Liver (tissue), 9 donors: ENCODE measurements around the gene CILP. TPM values are rescaled to one million over a fixed set of nuclear protein-coding genes. Genes with fewer than 3 reads are reported as not detected.

ENCODE experiments used
- DNase-seq: peaks from one replicate; pipeline ENCODE4 v3.0.0-alpha.2; 2017; ENCODE audit warnings: low spot score
- H3K27ac ChIP-seq, 2 donors: one replicate each; pipeline ENCODE4 v1.7.0; 2013; ENCODE audit warnings: inconsistent platforms in 2 of 2, low read length in 2 of 2, control low read depth in 1 of 2, low read depth in 1 of 2, mild to moderate bottlenecking in 1 of 2
- H3K27me3 ChIP-seq, 4 donors: one replicate each; pipeline versions ENCODE4 v1.6.1 to v1.7.0; 2013; ENCODE audit warnings: low read length in 3 of 4, inconsistent platforms in 1 of 4, mild to moderate bottlenecking in 1 of 4, moderate library complexity in 1 of 4; ENCODE audit not compliant: control insufficient read depth in 4 of 4, insufficient read depth in 4 of 4
- H3K36me3 ChIP-seq, 4 donors: one replicate each; pipeline versions ENCODE4 v1.6.1 to v1.7.0; 2013; ENCODE audit warnings: low read length in 3 of 4, mild to moderate bottlenecking in 3 of 4, low read depth in 1 of 4, moderate library complexity in 1 of 4; ENCODE audit not compliant: control insufficient read depth in 4 of 4, insufficient read depth in 3 of 4
- H3K4me1 ChIP-seq, 4 donors: one replicate each; pipeline versions ENCODE4 v1.6.1 to v1.7.0; 2013; ENCODE audit warnings: low read length in 3 of 4, mild to moderate bottlenecking in 3 of 4, moderate library complexity in 1 of 4; ENCODE audit not compliant: control insufficient read depth in 4 of 4, insufficient read depth in 4 of 4
- H3K4me3 ChIP-seq, 3 donors: one replicate each; pipeline versions ENCODE4 v1.6.1 to v1.7.0; 2013; ENCODE audit warnings: low read length in 3 of 3, control low read depth in 1 of 3, low read depth in 1 of 3, mild to moderate bottlenecking in 1 of 3
- H3K9ac ChIP-seq, 2 donors: one replicate each; pipeline ENCODE4 v1.7.0; 2013; ENCODE audit warnings: low read length in 2 of 2, mild to moderate bottlenecking in 2 of 2, moderate library complexity in 2 of 2, control low read depth in 1 of 2, low read depth in 1 of 2
- H3K9me3 ChIP-seq, 4 donors: one replicate each; pipeline versions ENCODE4 v1.6.1 to v1.7.0; 2013; ENCODE audit warnings: low read length in 3 of 4; ENCODE audit not compliant: control insufficient read depth in 4 of 4
- EGR1 ChIP-seq, 2 donors: IDR thresholded peaks; 2 replicates each; pipeline ENCODE4 v1.6.1; 2016 to 2018; ENCODE audit warnings: antibody characterized with exemption in 2 of 2, low read depth in 2 of 2
- FOXA1 ChIP-seq: IDR thresholded peaks from 2 replicates; pipeline ENCODE4 v1.6.1; 2016; ENCODE audit warnings: antibody characterized with exemption
- FOXA2 ChIP-seq: IDR thresholded peaks from 2 replicates; pipeline ENCODE4 v1.6.1; 2016; ENCODE audit warnings: antibody characterized with exemption
- GABPA ChIP-seq, 2 donors: IDR thresholded peaks in 1 of 2; conservative IDR thresholded peaks in 1 of 2; 2 replicates each; pipeline ENCODE4 v1.6.1; 2016; ENCODE audit warnings: antibody characterized with exemption in 2 of 2, mild to moderate bottlenecking in 1 of 2, moderate library complexity in 1 of 2
- HNF4A ChIP-seq, 2 donors: conservative IDR thresholded peaks; 2 replicates each; pipeline ENCODE4 v1.6.1; 2016; ENCODE audit warnings: antibody characterized with exemption in 2 of 2, mild to moderate bottlenecking in 2 of 2
- HNF4G ChIP-seq: IDR thresholded peaks from 2 replicates; pipeline ENCODE4 v1.6.1; 2016; ENCODE audit warnings: antibody characterized with exemption
- JUND ChIP-seq, 2 donors: IDR thresholded peaks; 2 replicates each; pipeline ENCODE4 v1.6.1; 2016; ENCODE audit warnings: antibody characterized with exemption in 2 of 2
- NR2F2 ChIP-seq: IDR thresholded peaks from 2 replicates; pipeline ENCODE4 v1.6.1; 2016; ENCODE audit warnings: antibody characterized with exemption
- RXRA ChIP-seq, 2 donors: IDR thresholded peaks; 2 replicates each; pipeline ENCODE4 v1.6.1; 2017 to 2018; ENCODE audit warnings: antibody characterized with exemption in 2 of 2, mild to moderate bottlenecking in 1 of 2
- SP1 ChIP-seq: IDR thresholded peaks from 2 replicates; pipeline ENCODE4 v1.6.1; 2018; ENCODE audit warnings: antibody characterized with exemption, mild to moderate bottlenecking
- TAF1 ChIP-seq: conservative IDR thresholded peaks from 2 replicates; pipeline ENCODE4 v1.6.1; 2016; ENCODE audit warnings: antibody characterized with exemption, mild to moderate bottlenecking
- YY1 ChIP-seq: IDR thresholded peaks from 2 replicates; pipeline ENCODE4 v1.6.1; 2016; ENCODE audit warnings: antibody characterized with exemption, mild to moderate bottlenecking
- WGBS: extraction: QIAGEN DNeasy Blood & Tissue Kit; methylation state at CpG from one replicate; pipeline ENCODE4 v1.1.7; 2013; 5-methylcytosine and 5-hydroxymethylcytosine counted together
- polyA plus RNA-seq, 2 donors: library from polyadenylated mRNA; stranded (reverse) in 1 of 2; unstranded in 1 of 2; fragments of 200-250 nt in 1 of 2; fragments of >200 nt in 1 of 2; fragmentation: Nextera tagmentation in 1 of 2; extraction: Ambion mirVana in 1 of 2; gene quantifications; one replicate each; pipeline versions ENCODE4 v1.2.1 to v1.2.3, GENCODE V29; 2013 to 2015
- total RNA-seq, 2 donors: library from RNA; depleted of rRNA; stranded (reverse); fragments of >200 nt; gene quantifications; one replicate each; pipeline ENCODE4 v1.2.3, GENCODE V29; 2014
- TF ChIP-seq, protein P1 (sequence below): IDR thresholded peaks from 2 replicates; pipeline ENCODE4 v1.6.1; 2016; ENCODE audit warnings: antibody characterized with exemption
- TF ChIP-seq, protein P2 (sequence below): fragments of 150-350 bp; IDR thresholded peaks from 2 replicates; pipeline ENCODE4 v1.5.1; 2017; ENCODE audit warnings: improper control_type of control experiment, low read depth, low read length; ENCODE audit not compliant: missing input control
- TF ChIP-seq, protein P3 (sequence below): IDR thresholded peaks from 2 replicates; pipeline ENCODE4 v1.6.1; 2016; ENCODE audit warnings: antibody characterized with exemption
- TF ChIP-seq, protein P4 (sequence below): IDR thresholded peaks from 2 replicates; pipeline ENCODE4 v1.6.1; 2016; ENCODE audit warnings: antibody characterized with exemption, mild to moderate bottlenecking
- TF ChIP-seq, protein P5 (sequence below): IDR thresholded peaks from 2 replicates; pipeline ENCODE4 v1.6.1; 2016; ENCODE audit warnings: antibody characterized with exemption
- donor health status: healthy.
- donor health status: healthy.
- donor health status: healthy.
- donor health status: healthy.
- donor health status: healthy.

Gene CILP
- total and polyA plus RNA-seq, 4 donors: 0.28 to 2.6 (median 0.44) TPM

DNA sequence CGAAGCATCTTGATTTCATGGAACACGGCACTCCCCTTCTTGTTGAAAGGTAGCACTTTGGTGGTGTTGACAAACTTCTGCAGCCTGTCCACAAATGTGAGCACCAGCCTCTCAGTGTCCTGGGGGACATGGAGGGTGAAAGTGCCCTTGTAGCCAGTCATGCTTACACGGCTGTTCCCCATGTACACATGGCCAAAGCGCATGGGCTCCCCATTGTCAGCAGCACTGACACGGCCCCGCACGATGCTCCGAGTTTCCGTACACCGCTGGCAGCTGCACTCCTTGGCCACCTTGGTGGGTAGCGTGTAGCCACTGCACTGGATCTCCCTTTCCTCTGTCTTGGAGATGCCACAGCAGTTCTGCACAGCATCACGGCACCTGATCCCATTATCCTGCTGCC, 12.7 kb downstream of the CILP start:
- Histone ChIP-seq H3K27me3 (no peaks in the 10 kb centered on the region), H3K4me1 (no peaks in the 10 kb centered on the region), H3K27ac (no peak overlapping the region), H3K9ac (no peak overlapping the region), H3K9me3 (no peaks in the 10 kb centered on the region), H3K4me3 (no peak overlapping the region), H3K36me3 (no peaks in the 10 kb centered on the region)
- no peak for DNase-seq
- 95% methylated on average over 12 of the region's 12 CpGs for WGBS
- TF ChIP-seq, protein P1, sequence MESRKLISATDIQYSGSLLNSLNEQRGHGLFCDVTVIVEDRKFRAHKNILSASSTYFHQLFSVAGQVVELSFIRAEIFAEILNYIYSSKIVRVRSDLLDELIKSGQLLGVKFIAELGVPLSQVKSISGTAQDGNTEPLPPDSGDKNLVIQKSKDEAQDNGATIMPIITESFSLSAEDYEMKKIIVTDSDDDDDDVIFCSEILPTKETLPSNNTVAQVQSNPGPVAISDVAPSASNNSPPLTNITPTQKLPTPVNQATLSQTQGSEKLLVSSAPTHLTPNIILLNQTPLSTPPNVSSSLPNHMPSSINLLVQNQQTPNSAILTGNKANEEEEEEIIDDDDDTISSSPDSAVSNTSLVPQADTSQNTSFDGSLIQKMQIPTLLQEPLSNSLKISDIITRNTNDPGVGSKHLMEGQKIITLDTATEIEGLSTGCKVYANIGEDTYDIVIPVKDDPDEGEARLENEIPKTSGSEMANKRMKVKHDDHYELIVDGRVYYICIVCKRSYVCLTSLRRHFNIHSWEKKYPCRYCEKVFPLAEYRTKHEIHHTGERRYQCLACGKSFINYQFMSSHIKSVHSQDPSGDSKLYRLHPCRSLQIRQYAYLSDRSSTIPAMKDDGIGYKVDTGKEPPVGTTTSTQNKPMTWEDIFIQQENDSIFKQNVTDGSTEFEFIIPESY: no peak
- TF ChIP-seq, protein P2, sequence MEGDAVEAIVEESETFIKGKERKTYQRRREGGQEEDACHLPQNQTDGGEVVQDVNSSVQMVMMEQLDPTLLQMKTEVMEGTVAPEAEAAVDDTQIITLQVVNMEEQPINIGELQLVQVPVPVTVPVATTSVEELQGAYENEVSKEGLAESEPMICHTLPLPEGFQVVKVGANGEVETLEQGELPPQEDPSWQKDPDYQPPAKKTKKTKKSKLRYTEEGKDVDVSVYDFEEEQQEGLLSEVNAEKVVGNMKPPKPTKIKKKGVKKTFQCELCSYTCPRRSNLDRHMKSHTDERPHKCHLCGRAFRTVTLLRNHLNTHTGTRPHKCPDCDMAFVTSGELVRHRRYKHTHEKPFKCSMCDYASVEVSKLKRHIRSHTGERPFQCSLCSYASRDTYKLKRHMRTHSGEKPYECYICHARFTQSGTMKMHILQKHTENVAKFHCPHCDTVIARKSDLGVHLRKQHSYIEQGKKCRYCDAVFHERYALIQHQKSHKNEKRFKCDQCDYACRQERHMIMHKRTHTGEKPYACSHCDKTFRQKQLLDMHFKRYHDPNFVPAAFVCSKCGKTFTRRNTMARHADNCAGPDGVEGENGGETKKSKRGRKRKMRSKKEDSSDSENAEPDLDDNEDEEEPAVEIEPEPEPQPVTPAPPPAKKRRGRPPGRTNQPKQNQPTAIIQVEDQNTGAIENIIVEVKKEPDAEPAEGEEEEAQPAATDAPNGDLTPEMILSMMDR: no peak
- TF ChIP-seq, protein P3, sequence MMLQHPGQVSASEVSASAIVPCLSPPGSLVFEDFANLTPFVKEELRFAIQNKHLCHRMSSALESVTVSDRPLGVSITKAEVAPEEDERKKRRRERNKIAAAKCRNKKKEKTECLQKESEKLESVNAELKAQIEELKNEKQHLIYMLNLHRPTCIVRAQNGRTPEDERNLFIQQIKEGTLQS: no peak
- TF ChIP-seq SP1: no peak
- TF ChIP-seq, protein P4, sequence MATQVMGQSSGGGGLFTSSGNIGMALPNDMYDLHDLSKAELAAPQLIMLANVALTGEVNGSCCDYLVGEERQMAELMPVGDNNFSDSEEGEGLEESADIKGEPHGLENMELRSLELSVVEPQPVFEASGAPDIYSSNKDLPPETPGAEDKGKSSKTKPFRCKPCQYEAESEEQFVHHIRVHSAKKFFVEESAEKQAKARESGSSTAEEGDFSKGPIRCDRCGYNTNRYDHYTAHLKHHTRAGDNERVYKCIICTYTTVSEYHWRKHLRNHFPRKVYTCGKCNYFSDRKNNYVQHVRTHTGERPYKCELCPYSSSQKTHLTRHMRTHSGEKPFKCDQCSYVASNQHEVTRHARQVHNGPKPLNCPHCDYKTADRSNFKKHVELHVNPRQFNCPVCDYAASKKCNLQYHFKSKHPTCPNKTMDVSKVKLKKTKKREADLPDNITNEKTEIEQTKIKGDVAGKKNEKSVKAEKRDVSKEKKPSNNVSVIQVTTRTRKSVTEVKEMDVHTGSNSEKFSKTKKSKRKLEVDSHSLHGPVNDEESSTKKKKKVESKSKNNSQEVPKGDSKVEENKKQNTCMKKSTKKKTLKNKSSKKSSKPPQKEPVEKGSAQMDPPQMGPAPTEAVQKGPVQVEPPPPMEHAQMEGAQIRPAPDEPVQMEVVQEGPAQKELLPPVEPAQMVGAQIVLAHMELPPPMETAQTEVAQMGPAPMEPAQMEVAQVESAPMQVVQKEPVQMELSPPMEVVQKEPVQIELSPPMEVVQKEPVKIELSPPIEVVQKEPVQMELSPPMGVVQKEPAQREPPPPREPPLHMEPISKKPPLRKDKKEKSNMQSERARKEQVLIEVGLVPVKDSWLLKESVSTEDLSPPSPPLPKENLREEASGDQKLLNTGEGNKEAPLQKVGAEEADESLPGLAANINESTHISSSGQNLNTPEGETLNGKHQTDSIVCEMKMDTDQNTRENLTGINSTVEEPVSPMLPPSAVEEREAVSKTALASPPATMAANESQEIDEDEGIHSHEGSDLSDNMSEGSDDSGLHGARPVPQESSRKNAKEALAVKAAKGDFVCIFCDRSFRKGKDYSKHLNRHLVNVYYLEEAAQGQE: no peak
- no peak for TF ChIP-seq FOXA1
- no peak for TF ChIP-seq RXRA (IDR thresholded peaks at IDR 0.05)
- TF ChIP-seq NR2F2: no peak
- no peak for TF ChIP-seq EGR1 (IDR thresholded peaks at IDR 0.05; ENCODE audit: low read depth in 2 of 2)
- TF ChIP-seq FOXA2: no peak
- no peak for TF ChIP-seq GABPA (IDR thresholded peaks at IDR 0.05 in 1 of 2, conservative IDR thresholded peaks at IDR 0.05 in 1 of 2)
- no peak for TF ChIP-seq TAF1
- no peak for TF ChIP-seq JUND (IDR thresholded peaks at IDR 0.05)
- TF ChIP-seq, protein P5, sequence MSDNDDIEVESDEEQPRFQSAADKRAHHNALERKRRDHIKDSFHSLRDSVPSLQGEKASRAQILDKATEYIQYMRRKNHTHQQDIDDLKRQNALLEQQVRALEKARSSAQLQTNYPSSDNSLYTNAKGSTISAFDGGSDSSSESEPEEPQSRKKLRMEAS: no peak

DNA sequence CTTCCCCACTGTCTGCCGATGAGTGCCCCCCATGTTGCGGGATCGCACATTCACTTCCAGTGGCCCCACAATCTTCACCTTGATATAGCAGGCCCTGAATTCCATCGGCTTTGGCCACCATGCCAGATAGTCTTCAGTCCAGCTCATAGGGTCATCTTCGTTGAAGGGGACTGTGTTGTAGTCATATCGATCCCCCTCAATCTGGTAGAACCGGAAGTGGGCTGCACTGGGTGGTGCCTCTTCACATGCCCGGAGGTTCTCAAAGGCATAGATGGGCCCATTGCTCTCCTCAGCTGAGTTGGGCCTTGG, 14.0 kb downstream of the CILP start:
- Histone ChIP-seq H3K4me1 (no peaks in the 10 kb centered on the region), H3K36me3 (no peaks in the 10 kb centered on the region), H3K9ac (no peak overlapping the region), H3K9me3 (no peaks in the 10 kb centered on the region), H3K27ac (no peak overlapping the region), H3K27me3 (no peaks in the 10 kb centered on the region), H3K4me3 (no peak overlapping the region)
- 97% methylated on average over 8 of the region's 8 CpGs for WGBS
- no peak for DNase-seq
- TF ChIP-seq GABPA (IDR thresholded peaks at IDR 0.05 in 1 of 2, conservative IDR thresholded peaks at IDR 0.05 in 1 of 2) (no peak), YY1 (no peak), TAF1 (no peak), HNF4G (no peak), EGR1 (IDR thresholded peaks at IDR 0.05; ENCODE audit: low read depth in 2 of 2) (no peak), HNF4A (conservative IDR thresholded peaks at IDR 0.05) (no peak)
- TF ChIP-seq, protein P1: no peak
- TF ChIP-seq, protein P4: no peak
- TF ChIP-seq, protein P3: no peak
- TF ChIP-seq, protein P5: no peak
